ENCODE data around the gene PROC. TPM values are rescaled to one million over a fixed set of nuclear protein-coding genes. Genes with fewer than 3 reads are reported as not detected.
A peak's percentile ranks its signal among the peaks of the same experiment; 100 is the strongest.

PROC gene
- total and polyA plus RNA-seq, 10 donors: 0.16 to 0.52 (median 0.21) TPM; not detected in 7

DNA sequence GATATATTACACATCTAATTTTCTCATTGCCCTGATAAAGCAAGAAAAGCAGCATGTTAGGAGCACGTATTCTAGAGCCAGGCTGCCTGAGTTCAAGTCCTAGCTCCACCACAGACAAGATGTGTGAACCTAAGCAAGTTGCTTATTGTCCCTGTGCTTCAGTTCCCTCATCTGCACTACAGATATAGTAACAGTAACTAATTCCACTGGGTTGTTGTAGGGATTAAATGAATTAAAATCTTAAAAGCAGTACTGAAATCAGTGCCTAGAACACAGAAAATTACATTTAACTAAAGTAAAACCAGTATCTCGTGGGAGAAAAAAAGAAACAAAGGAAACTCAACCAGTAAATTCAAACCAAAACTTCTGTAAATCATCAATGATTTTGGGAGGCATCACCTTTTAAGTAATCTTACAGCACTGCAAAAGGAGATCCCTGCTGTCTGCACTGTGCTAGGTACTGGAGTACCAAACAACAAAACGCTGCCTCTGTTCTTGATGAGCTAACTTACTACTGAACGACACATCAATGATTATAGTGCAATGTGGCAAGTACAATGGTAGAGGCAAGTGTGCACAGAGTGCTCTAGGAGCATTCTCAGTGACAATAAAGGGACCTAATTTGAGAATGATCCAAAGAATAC lies 38.4 kb upstream of the PROC start:
- TF ChIP-seq POLR2A (IDR thresholded peaks at IDR 0.05): no peak
- TF ChIP-seq POLR2AphosphoS5 (IDR thresholded peaks at IDR 0.05): no peak
- TF ChIP-seq, protein P1, sequence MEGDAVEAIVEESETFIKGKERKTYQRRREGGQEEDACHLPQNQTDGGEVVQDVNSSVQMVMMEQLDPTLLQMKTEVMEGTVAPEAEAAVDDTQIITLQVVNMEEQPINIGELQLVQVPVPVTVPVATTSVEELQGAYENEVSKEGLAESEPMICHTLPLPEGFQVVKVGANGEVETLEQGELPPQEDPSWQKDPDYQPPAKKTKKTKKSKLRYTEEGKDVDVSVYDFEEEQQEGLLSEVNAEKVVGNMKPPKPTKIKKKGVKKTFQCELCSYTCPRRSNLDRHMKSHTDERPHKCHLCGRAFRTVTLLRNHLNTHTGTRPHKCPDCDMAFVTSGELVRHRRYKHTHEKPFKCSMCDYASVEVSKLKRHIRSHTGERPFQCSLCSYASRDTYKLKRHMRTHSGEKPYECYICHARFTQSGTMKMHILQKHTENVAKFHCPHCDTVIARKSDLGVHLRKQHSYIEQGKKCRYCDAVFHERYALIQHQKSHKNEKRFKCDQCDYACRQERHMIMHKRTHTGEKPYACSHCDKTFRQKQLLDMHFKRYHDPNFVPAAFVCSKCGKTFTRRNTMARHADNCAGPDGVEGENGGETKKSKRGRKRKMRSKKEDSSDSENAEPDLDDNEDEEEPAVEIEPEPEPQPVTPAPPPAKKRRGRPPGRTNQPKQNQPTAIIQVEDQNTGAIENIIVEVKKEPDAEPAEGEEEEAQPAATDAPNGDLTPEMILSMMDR (IDR thresholded peaks at IDR 0.05 in 8 of 11, conservative IDR thresholded peaks at IDR 0.05 in 3 of 11): no peak
- intact Hi-C loops (cut with DNase I; ENCODE audit: low total_unique reads): no loop called here
- H3K9me3 ChIP-seq: peaks cover 0 to 14% (median 11%) of the 10 kb centered on the region in 8 donors

DNA sequence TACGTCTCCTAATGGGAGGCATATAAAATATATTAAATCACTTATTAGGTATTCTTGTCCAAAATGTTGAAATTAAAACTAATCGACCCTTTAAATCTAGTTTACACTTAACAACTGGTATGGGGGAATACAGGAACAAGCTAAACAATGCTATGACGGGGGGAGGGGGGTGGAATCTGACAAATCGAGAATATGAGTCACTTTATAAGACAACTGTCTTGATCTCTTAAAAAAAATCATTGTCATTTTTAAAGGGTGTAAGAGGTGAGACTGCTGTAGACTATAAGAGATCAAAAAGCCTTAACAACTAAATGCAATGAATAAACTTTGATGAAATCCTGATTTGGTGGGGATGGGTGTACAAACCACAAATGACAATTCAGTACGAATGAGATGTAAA lies 36.5 kb upstream of the PROC start:
- Histone ChIP-seq H3K27me3 (replicated peaks in 1 of 7) (no peaks in the 10 kb centered on the region), H3K4me1 (peaks cover 19 to 97% (median 58%) of the 10 kb centered on the region in 6 donors), H3K36me3 (peaks cover 0 to 4% (median under 1%) of the 10 kb centered on the region in 6 donors), H3K9me3 (peaks cover 0 to 4% (median 2%) of the 10 kb centered on the region in 8 donors), H3K27ac (no peak overlapping the region), H3K4me3 (no peak overlapping the region)
- intact Hi-C loops (cut with DNase I; ENCODE audit: low total_unique reads): no loop called here
- 77 to 82% (median 80%) methylated on average over 4 to 5 of the region's 5 CpGs for WGBS, 5 donors
- TF ChIP-seq POLR2AphosphoS5 (IDR thresholded peaks at IDR 0.05) (no peak), POLR2A (IDR thresholded peaks at IDR 0.05) (no peak)
- TF ChIP-seq, protein P1 (IDR thresholded peaks at IDR 0.05 in 8 of 11, conservative IDR thresholded peaks at IDR 0.05 in 3 of 11): no peak
- DNase-seq: no peak

More for the DNA sequence above, 38.4 kb upstream of the PROC start:
- peaks cover 0 to 11% (median 3%) of the 10 kb centered on the region in 6 donors for H3K36me3 ChIP-seq
- WGBS, 5 donors: 84 to 91% (median 88%) methylated on average over 4 of the region's 4 CpGs
- peaks cover 11 to 78% (median 40%) of the 10 kb centered on the region in 6 donors for H3K4me1 ChIP-seq
- DNase-seq: no peak
- no peak overlapping the region for H3K27ac ChIP-seq
- no peak overlapping the region for H3K4me3 ChIP-seq
- H3K27me3 ChIP-seq (replicated peaks in 1 of 7): no peaks in the 10 kb centered on the region

DNA sequence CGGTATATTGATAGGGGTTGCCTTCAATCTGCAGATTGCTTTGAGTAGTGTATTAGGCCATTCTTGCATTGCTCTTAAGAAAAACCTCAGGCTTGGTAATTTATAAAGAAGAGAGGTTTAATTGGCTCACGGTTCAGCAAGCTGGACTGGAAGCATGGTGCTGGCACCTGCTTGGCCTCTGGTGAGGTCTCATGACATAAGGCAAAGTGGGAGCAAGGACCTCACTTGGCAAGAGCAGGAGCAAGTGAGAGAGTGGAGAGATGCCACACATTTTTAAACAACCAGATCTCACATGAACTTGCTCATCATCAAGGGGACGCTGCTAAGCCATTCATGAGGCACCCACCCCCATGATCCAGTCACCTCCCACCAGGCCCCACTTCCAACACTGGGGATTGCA lies 35.4 kb upstream of the PROC start:
- H3K4me1 ChIP-seq: peaks cover 20 to 92% (median 57%) of the 10 kb centered on the region in 6 donors
- DNase-seq: no peak
- WGBS, 5 donors: 85 to 90% (median 88%) methylated on average over 3 of the region's 3 CpGs
- no peaks in the 10 kb centered on the region for H3K27me3 ChIP-seq (replicated peaks in 1 of 7)
- H3K9me3 ChIP-seq: no peaks in the 10 kb centered on the region
- no peak for TF ChIP-seq POLR2A (IDR thresholded peaks at IDR 0.05)
- TF ChIP-seq, protein P1 (IDR thresholded peaks at IDR 0.05 in 8 of 11, conservative IDR thresholded peaks at IDR 0.05 in 3 of 11): no peak
- TF ChIP-seq POLR2AphosphoS5 (IDR thresholded peaks at IDR 0.05): no peak
- H3K36me3 ChIP-seq: no peaks in the 10 kb centered on the region
- intact Hi-C loops (cut with DNase I; ENCODE audit: low total_unique reads): no loop called here
- H3K4me3 ChIP-seq: no peak overlapping the region
- no peak overlapping the region for H3K27ac ChIP-seq

DNA sequence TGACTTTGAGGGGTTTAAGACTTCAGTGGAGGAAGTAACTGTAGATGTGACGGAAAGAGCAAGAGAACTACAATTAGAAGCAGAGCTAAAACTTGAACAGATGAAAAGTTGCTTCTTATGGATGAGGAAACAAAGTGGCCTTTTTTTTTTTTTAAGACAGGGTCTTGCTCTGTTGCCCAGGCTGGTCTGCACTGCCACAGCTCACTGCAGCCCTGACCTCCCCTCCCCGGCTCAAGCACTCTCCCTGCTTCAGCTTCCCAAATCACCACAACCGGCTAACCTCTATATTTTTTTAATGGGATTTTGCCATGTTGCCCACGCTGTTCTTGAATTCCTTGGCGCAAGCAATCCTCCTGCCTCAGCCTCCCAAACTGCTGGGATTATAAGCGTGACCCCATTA lies 33.7 kb upstream of the PROC start:
- Histone ChIP-seq H3K4me3 (no peak overlapping the region), H3K36me3 (no peaks in the 10 kb centered on the region), H3K4me1 (peaks cover 28 to 91% (median 64%) of the 10 kb centered on the region in 6 donors), H3K27me3 (replicated peaks in 1 of 7) (no peaks in the 10 kb centered on the region), H3K9me3 (no peaks in the 10 kb centered on the region), H3K27ac (peak overlapping the region in 1 of 8 donors; percentile 16)
- no peak for TF ChIP-seq POLR2A (IDR thresholded peaks at IDR 0.05)
- TF ChIP-seq POLR2AphosphoS5 (IDR thresholded peaks at IDR 0.05): no peak
- TF ChIP-seq, protein P1 (IDR thresholded peaks at IDR 0.05 in 8 of 11, conservative IDR thresholded peaks at IDR 0.05 in 3 of 11): no peak
- 85 to 89% (median 88%) methylated on average over 6 of the region's 6 CpGs for WGBS, 5 donors
- intact Hi-C loops (cut with DNase I; ENCODE audit: low total_unique reads): no loop called here
- DNase-seq: no peak

All from spleen (tissue), 11 donors.